HCT116 (cell line): Measurements from ENCODE around the gene SMYD3. TPM values are rescaled to one million over a fixed set of nuclear protein-coding genes. Genes with fewer than 3 reads are reported as not detected.

ENCODE experiments used
- ATAC-seq: fragments of 200-7000 bp; cut with Tn5 transposase; 2 replicates; pipeline ENCODE4 v1.9.1; 2020; ENCODE audit warnings: mild to moderate bottlenecking, moderate library complexity
- BruUV-seq: library from RNA; stranded (reverse); fragments of 400-500 nt; replicated peaks from 2 replicates; lab custom pipeline; 2021; lab: Mats Ljungman, UMichigan
- CTCF ChIA-PET: fragments of 300-600 bp; sonication (Branson Sonifier 250); formaldehyde crosslinking; loops from one replicate; lab custom pipeline; 2021; ENCODE audit warnings: antibody characterized with exemption; lab: Charles Lee
- POLR2A ChIA-PET: fragments of 300-600, 350-600 bp; sonication (Branson Sonifier 250); formaldehyde crosslinking; loops from one replicate; lab custom pipeline; 2021; ENCODE audit warnings: antibody characterized with exemption; lab: Charles Lee
- RAD21 ChIA-PET, 2 experiments: fragments of 300-600 bp; sonication (Branson Sonifier 250); formaldehyde crosslinking; loops; one replicate each; lab custom pipeline; 2023; ENCODE audit warnings: low total read pairs in 2 of 2; ENCODE audit not compliant: uncharacterized antibody in 2 of 2, unreplicated experiment in 2 of 2, low non-redundant PET in 1 of 2; lab: Charles Lee
- DNase-seq: peaks from one replicate; pipeline ENCODE4 v3.0.0-alpha.2; 2010; ENCODE audit warnings: low read depth, low spot score
- H2AFZ ChIP-seq: fragments of 200-600 bp; shearing (Covaris generic), sonication (generic); 2 replicates; pipeline ENCODE4 v1.6.1; 2017; ENCODE audit warnings: low read depth, mixed run types, mixed read lengths, antibody characterized with exemption, low read length; ENCODE audit not compliant: poor library complexity, severe bottlenecking
- H3K27ac ChIP-seq: 2 replicates; pipeline ENCODE4 v1.5.1; 2012; ENCODE audit warnings: low read depth, low read length
- H3K27me3 ChIP-seq: fragments of 200-600 bp; sonication (generic); 2 replicates; pipeline ENCODE4 v1.6.1; 2016; ENCODE audit warnings: mixed run types, low read length, mixed read lengths; ENCODE audit not compliant: insufficient read depth
- H3K36me3 ChIP-seq, 2 experiments: fragments of 200-500 bp in 1 of 2; fragments of 200-600 bp in 1 of 2; sonication (Bioruptor generic) in 1 of 2; sonication (generic) in 1 of 2; 2 replicates each; pipeline versions ENCODE4 v1.5.1 to v1.6.1; 2014 to 2016; ENCODE audit warnings: low read length in 2 of 2, inconsistent platforms in 1 of 2, mixed read lengths in 1 of 2, mixed run types in 1 of 2; ENCODE audit not compliant: insufficient read depth in 2 of 2, control insufficient read depth in 1 of 2
- H3K4me1 ChIP-seq, 2 experiments: fragments of 200-600 bp in 1 of 2; sonication (generic) in 1 of 2; 2 replicates each; pipeline versions ENCODE4 v1.5.1 to v1.6.1; 2012 to 2017; ENCODE audit warnings: low read length in 2 of 2, inconsistent platforms in 1 of 2, mild to moderate bottlenecking in 1 of 2, mixed read lengths in 1 of 2, mixed run types in 1 of 2, moderate library complexity in 1 of 2; ENCODE audit not compliant: insufficient read depth in 2 of 2, control insufficient read depth in 1 of 2
- H3K4me2 ChIP-seq: fragments of 200-600 bp; sonication (generic); 2 replicates; pipeline ENCODE4 v1.6.1; 2017; ENCODE audit warnings: mixed run types, low read length, mixed read lengths
- H3K4me3 ChIP-seq, 2 experiments: fragments of 200-600 bp in 1 of 2; sonication (generic) in 1 of 2; replicated peaks in 1 of 2; 2 replicates each; pipeline ENCODE4 v1.5.1; 2011 to 2016; ENCODE audit warnings: low read length in 2 of 2, control low read depth in 1 of 2, low read depth in 1 of 2, mild to moderate bottlenecking in 1 of 2, mixed read lengths in 1 of 2, mixed run types in 1 of 2
- H3K79me2 ChIP-seq: fragments of 200-600 bp; sonication (generic); 2 replicates; pipeline ENCODE4 v1.6.1; 2017; ENCODE audit warnings: mild to moderate bottlenecking, mixed run types, low read length, moderate library complexity, mixed read lengths; ENCODE audit not compliant: insufficient read depth
- H3K9ac ChIP-seq: fragments of 200-600 bp; sonication (generic); 2 replicates; pipeline ENCODE4 v1.6.1; 2016; ENCODE audit warnings: low read length, mixed read lengths
- H3K9me2 ChIP-seq: fragments of 200-600 bp; sonication (generic), shearing (Covaris generic); 2 replicates; pipeline ENCODE4 v1.6.1; 2017; ENCODE audit warnings: mixed run types, mild to moderate bottlenecking, moderate library complexity; ENCODE audit not compliant: insufficient read depth
- H3K9me3 ChIP-seq, 2 experiments: fragments of 200-500 bp in 1 of 2; fragments of 200-600 bp in 1 of 2; sonication (Bioruptor generic) in 1 of 2; sonication (generic) in 1 of 2; 2 replicates each; pipeline ENCODE4 v1.6.1; 2014 to 2017; ENCODE audit warnings: low read length in 2 of 2, mixed read lengths in 2 of 2, inconsistent platforms in 1 of 2, low read depth in 1 of 2, mild to moderate bottlenecking in 1 of 2, mixed run types in 1 of 2, moderate library complexity in 1 of 2; ENCODE audit not compliant: control insufficient read depth in 1 of 2, insufficient read depth in 1 of 2
- H4K20me1 ChIP-seq: fragments of 200-600 bp; sonication (generic), shearing (Covaris generic); 2 replicates; pipeline ENCODE4 v1.6.1; 2017; ENCODE audit warnings: mixed run types, mild to moderate bottlenecking, moderate library complexity; ENCODE audit not compliant: insufficient read depth
- CBX3 ChIP-seq: IDR thresholded peaks from 2 replicates; pipeline ENCODE4 v1.6.1; 2012; ENCODE audit warnings: low read depth
- CEBPB ChIP-seq: IDR thresholded peaks from 2 replicates; pipeline ENCODE4 v1.6.1; 2012; ENCODE audit warnings: low read depth
- EGR1 ChIP-seq: IDR thresholded peaks from 2 replicates; pipeline ENCODE4 v1.6.1; 2012; ENCODE audit warnings: low read depth
- ELF1 ChIP-seq: IDR thresholded peaks from 2 replicates; pipeline ENCODE4 v1.6.1; 2012; ENCODE audit warnings: low read depth, borderline replicate concordance
- EZH2 ChIP-seq: fragments of 200-600 bp; sonication (generic); IDR thresholded peaks from 2 replicates; pipeline ENCODE4 v1.6.1; 2017; ENCODE audit warnings: antibody characterized with exemption, mixed run types
- EZH2phosphoT487 ChIP-seq: fragments of 200-600 bp; IDR thresholded peaks from 2 replicates; pipeline ENCODE4 v1.6.1; 2018; ENCODE audit warnings: antibody characterized with exemption, borderline replicate concordance
- FOSL1 ChIP-seq: IDR thresholded peaks from 2 replicates; pipeline ENCODE4 v1.6.1; 2012; ENCODE audit warnings: low read depth
- POLR2A ChIP-seq: IDR thresholded peaks from 2 replicates; pipeline ENCODE4 v1.7.0; 2011; ENCODE audit warnings: borderline replicate concordance; ENCODE audit not compliant: insufficient read depth, insufficient read length; ENCODE audit errors: extremely low read depth
- SIN3A ChIP-seq: IDR thresholded peaks from 2 replicates; pipeline ENCODE4 v1.6.1; 2012; ENCODE audit warnings: low read depth
- SP1 ChIP-seq: IDR thresholded peaks from 2 replicates; pipeline ENCODE4 v1.6.1; 2012; ENCODE audit warnings: low read depth
- SRF ChIP-seq: IDR thresholded peaks from 2 replicates; pipeline ENCODE4 v1.6.1; 2012; ENCODE audit warnings: low read depth
- TCF7L2 ChIP-seq: IDR thresholded peaks from 2 replicates; pipeline ENCODE4 v1.7.0; 2011; ENCODE audit warnings: borderline replicate concordance, inconsistent platforms; ENCODE audit not compliant: insufficient read depth, insufficient read length; ENCODE audit errors: extremely low read depth
- YY1 ChIP-seq: IDR thresholded peaks from 2 replicates; pipeline ENCODE4 v1.6.1; 2011; ENCODE audit warnings: low read length, low read depth, moderate library complexity, mild to moderate bottlenecking; ENCODE audit not compliant: insufficient replicate concordance; ENCODE audit errors: extremely low read depth
- intact Hi-C: fragments of 100-400 bp; cut with micrococcal nuclease; formaldehyde crosslinking; loops from 2 replicates; pipeline ENCODE4 v1.10.0; 2022
- total RNA-seq: library from RNA; stranded (reverse); gene quantifications from one replicate; pipeline ENCODE4 v1.2.1, GENCODE V29; 2021; ENCODE audit not compliant: unreplicated experiment
- TF ChIP-seq, protein P1 (sequence below): IDR thresholded peaks from 2 replicates; pipeline ENCODE4 v1.6.1; 2011; ENCODE audit warnings: mild to moderate bottlenecking, low read length, moderate library complexity; ENCODE audit not compliant: insufficient replicate concordance; ENCODE audit errors: extremely low read depth
- TF ChIP-seq, protein P2 (sequence below): IDR thresholded peaks from 2 replicates; pipeline ENCODE4 v1.6.1; 2012; ENCODE audit warnings: low read depth

Gene SMYD3
- total RNA-seq, 1 experiment from 2014 or later: 33.6 TPM

DNA sequence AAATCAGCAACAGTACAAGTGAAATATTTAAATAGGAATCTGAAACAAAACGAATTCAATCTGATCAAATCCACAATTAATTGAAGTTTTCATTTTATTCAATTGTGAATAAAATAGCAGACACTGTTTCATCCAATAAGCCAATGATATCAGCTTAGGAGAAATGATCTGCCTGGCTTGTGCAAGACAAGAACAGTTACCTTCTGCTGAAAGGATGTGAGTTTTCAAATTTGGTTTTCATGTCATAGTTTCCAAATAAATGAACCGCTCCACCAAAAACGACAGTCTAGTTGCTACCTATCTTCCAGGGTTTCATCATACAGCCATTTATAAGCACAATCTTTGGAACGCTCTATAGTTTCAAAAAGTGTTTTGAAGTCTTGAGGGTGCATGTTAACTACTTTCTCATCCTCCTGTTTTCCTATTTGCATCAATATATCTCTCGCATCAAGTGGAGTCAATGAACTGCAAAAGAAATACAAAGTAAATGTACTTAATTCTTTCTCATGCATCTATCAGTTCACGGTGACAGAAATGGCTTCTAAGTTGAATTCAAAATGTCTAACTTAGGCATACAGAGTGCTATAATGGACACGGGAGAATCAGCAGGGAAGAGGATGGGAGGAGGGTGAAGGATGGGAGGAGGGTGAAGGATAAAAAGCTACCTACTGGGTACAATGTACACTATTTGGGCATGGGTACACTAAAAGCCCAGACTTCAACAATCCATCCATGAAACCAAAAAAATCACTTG, 33.8 kb upstream of the SMYD3 start:
- no peaks in the 10 kb centered on the region for H3K9me2 ChIP-seq
- no peak overlapping the region for H3K4me3 ChIP-seq
- H4K20me1 ChIP-seq: no peaks in the 10 kb centered on the region
- no peak for DNase-seq
- TF ChIP-seq EZH2phosphoT487 (no peak), FOSL1 (no peak), POLR2A (no peak), CEBPB (no peak), CBX3 (no peak), YY1 (no peak), EZH2 (no peak), TCF7L2 (no peak), ELF1 (no peak), SRF (no peak), EGR1 (no peak), SP1 (no peak), SIN3A (no peak)
- TF ChIP-seq, protein P1, sequence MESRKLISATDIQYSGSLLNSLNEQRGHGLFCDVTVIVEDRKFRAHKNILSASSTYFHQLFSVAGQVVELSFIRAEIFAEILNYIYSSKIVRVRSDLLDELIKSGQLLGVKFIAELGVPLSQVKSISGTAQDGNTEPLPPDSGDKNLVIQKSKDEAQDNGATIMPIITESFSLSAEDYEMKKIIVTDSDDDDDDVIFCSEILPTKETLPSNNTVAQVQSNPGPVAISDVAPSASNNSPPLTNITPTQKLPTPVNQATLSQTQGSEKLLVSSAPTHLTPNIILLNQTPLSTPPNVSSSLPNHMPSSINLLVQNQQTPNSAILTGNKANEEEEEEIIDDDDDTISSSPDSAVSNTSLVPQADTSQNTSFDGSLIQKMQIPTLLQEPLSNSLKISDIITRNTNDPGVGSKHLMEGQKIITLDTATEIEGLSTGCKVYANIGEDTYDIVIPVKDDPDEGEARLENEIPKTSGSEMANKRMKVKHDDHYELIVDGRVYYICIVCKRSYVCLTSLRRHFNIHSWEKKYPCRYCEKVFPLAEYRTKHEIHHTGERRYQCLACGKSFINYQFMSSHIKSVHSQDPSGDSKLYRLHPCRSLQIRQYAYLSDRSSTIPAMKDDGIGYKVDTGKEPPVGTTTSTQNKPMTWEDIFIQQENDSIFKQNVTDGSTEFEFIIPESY: no peak
- TF ChIP-seq, protein P2, sequence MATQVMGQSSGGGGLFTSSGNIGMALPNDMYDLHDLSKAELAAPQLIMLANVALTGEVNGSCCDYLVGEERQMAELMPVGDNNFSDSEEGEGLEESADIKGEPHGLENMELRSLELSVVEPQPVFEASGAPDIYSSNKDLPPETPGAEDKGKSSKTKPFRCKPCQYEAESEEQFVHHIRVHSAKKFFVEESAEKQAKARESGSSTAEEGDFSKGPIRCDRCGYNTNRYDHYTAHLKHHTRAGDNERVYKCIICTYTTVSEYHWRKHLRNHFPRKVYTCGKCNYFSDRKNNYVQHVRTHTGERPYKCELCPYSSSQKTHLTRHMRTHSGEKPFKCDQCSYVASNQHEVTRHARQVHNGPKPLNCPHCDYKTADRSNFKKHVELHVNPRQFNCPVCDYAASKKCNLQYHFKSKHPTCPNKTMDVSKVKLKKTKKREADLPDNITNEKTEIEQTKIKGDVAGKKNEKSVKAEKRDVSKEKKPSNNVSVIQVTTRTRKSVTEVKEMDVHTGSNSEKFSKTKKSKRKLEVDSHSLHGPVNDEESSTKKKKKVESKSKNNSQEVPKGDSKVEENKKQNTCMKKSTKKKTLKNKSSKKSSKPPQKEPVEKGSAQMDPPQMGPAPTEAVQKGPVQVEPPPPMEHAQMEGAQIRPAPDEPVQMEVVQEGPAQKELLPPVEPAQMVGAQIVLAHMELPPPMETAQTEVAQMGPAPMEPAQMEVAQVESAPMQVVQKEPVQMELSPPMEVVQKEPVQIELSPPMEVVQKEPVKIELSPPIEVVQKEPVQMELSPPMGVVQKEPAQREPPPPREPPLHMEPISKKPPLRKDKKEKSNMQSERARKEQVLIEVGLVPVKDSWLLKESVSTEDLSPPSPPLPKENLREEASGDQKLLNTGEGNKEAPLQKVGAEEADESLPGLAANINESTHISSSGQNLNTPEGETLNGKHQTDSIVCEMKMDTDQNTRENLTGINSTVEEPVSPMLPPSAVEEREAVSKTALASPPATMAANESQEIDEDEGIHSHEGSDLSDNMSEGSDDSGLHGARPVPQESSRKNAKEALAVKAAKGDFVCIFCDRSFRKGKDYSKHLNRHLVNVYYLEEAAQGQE: no peak
- TF ChIP-seq, all 23 proteins: peak for 0
- Histone ChIP-seq H3K4me2 (no peak overlapping the region), H3K4me1 (no peaks in the 10 kb centered on the region), H3K36me3 (peaks cover 24 to 28% of the 10 kb centered on the region in 2 experiments; a peak in 3 of 4 replicates), H3K79me2 (no peaks in the 10 kb centered on the region), H3K9me3 (no peaks in the 10 kb centered on the region), H3K27ac (no peak overlapping the region), H2AFZ (no peak overlapping the region), H3K9ac (no peak overlapping the region), H3K27me3 (no peaks in the 10 kb centered on the region)
- intact Hi-C loops: no loop called here
- POLR2A ChIA-PET: no interaction called here
- CTCF ChIA-PET: no interaction called here
- RAD21 ChIA-PET: no interaction called here
- ATAC-seq: no peak
- BruUV-seq: no TSS peak
